GM21737 (cell line): Measurements from ENCODE around the gene ERO1B.

ENCODE experiments used
- ATAC-seq: cut with Tn5 transposase; IDR thresholded peaks from one replicate; pipeline ENCODE4 v1.9.1; 2021; ENCODE audit warnings: mild to moderate bottlenecking, moderate library complexity; ENCODE audit not compliant: unreplicated experiment

Gene ERO1B

DNA sequence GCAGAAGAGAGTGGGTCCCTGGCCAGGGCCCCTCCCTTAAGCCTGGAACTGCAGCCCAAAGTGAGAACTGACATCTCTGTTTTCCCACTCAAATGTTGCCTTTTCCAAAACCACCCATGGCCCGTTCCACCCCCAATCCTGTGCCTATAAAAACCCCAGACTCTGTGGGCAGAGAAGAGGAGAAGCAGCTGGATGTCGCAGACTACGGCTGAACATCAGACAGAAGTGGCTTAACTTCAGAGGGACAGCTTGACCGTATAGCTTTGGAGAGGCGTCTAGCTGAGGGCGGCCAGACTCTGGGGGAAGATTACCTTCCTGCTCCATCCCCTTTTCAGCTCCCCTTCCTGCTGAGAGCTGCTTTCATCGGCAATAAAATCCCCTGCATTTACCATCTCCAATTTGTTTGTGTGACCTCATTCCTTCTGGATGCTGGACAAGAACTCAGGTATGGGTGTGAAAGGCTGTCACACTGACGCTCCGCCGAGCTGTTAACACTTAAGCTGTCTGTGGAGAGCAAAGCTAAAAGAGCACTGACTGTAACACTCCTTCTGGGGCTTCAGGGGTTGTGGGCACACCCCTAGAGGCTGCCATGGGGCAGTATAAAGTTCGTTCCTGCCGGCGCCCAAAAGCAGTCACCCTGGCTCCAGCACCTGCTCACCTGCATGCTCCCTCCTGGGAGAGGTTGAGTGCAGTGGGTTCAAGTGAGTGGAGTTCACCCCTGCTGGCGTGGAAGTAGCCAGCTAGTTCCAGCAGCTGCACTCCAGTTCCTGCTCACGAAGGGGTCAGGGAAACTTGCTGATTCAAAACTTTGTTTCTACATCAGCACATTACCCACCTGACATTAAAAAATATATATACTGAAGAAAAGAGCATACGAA is 19.6 kb upstream of the ERO1B start:
- ATAC-seq = no peak

- no peak for ATAC-seq
These were observed 15.4 kb upstream of the ERO1B start for GRCh38 chr1:236297161-236297560.

GRCh38 chr1:236292425-236292824 is 10.7 kb upstream of the ERO1B start:
- no peak for ATAC-seq

DNA sequence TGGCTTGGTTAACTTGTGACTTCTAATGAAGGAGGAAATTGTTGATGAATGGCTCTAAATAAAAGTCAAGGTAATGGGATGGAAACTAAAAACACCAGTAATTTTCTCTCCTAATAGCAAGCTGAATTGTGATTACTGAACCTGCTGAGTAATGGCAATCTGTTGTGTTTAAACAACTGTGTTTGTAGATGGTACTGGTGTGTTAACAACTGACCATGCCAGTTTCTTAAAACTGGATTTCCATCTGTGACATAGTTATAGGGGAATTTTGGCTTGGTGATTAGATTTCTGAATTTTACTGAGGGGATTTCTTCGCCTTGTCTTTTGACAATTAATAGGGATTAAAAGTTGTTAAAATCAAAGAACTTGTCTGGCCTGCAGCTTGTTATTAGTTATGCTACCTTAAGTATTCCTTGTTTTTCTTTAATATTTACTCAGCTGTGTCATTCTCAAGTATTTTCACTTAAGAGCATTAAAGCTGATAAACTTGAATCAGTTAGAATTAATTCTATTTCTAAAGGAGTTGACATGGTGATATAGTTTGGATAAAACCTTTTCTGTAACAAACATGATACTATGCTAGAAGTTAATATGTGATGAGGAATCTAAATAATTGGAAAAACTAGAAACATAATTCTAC is 7.9 kb upstream of the ERO1B start:
- no peak for ATAC-seq

GRCh38 chr1:236288620-236288976 is 6.8 kb upstream of the ERO1B start:
- no peak for ATAC-seq

- ATAC-seq = no peak
These were observed 6.2 kb upstream of the ERO1B start for GRCh38 chr1:236287757-236288619.

- ATAC-seq = no peak
These were observed 5.6 kb upstream of the ERO1B start for GRCh38 chr1:236287356-236287755.

DNA sequence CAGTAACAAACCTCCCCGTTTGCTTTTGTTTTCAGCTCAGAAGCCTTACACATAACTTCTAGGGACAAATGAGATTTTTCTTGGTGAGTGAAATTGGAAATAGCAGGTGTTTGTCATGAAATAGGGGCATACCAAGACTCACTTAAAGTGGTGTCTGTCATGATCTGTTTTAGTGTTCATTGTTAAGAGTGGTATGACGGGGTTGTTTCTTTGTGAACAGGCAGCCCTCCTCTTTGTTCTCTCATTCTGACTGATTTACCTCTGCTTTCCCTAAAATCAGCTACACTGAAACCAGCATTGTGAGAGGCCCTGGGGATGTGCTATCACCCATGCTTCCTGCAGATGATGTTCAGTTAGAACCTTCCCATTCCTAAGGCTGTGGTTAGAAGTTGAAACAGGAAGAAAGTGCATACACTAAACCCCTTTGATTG is 2.5 kb upstream of the ERO1B start:
- ATAC-seq = peak; percentile 34

DNA sequence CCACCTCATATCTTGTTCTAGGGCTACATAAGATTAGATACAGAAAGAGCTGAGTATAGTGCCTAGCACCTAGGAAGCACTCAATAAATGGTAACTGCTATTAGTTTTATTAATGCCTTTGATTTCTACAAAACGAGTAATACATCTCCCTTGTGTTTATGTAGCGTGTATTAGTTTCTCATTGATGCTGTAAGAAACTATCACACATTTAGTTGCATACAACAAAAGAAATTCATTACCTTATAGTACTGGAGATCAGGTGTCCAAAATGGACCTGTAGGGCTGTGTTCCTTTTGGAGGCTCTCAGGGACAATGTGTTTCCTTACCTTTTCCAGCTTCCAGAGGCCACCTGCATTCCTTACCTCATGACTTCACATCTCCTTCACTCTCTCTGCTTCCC is 961 bp upstream of the ERO1B start:
- no peak for ATAC-seq

DNA sequence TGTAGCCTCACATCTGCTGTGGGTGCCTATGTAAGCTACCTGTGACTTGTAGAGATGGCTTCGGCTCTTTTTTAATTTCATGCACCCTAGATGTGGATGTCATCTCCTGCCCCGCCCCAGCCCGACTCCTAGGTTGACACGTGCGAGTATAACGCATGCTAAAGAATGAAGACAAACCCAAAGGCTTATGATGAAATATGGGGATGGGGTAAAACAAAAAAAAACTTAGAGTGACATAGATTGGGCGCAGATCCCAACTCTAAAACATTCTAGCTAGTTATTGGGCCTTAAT is 613 bp upstream of the ERO1B start:
- ATAC-seq = no peak

- no peak for ATAC-seq
These were observed 532 bp downstream of the ERO1B start for GRCh38 chr1:236281198-236281653.

DNA sequence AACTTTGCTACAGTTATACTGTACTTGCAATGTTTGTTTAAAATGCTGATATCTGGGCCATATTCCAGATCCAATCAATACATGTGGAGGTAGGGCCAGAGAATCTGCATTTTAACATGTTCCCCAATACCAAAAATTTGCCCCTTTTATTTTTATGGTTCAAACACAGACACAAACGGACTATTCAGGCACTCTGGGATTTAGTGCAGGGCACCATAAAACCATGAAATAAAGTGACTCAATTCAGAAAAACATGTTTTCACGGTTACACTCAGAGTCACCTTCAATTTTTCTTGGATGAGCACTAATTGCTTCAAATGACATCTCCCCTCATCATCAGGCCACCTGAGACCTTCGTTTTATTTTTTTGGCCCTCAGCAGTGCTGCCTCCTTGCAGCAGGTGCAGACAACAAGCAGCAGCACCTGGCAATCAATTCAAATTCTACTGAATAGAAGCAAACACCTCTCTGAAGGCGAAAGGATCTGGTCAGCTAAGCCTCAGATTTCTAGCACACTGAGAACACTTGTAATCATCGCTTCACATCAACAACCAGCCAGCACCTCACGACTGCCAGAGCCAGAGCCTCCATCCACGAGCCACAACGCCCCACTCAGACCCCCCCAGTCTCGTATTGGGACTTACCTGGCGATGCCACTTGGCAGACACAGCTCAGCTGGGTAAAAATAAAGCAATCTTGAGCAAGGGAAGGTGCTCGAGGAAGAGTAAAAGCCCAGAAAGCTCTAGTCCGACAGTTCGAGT is 1.1 kb downstream of the ERO1B start:
- no peak for ATAC-seq

GRCh38 chr1:236275586-236275985 is 6.2 kb downstream of the ERO1B start:
- no peak for ATAC-seq

DNA sequence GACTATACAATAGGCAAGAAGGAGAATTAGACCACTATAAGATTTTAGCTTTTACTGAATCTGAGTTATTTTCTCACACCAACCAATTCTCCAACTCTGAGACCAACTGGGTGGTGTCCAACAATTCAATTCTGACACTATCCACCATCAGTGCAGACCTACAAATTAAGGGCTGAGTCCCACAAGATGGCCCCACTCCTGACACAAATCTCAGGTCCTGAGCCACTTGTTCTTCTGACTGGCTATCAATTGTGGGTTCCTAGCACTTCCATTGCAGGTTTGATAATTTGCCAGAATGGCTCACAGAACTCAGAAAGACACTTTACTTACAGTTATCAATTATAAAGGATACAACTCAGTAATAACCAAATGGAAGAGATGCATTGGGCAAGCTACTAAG is 6.7 kb downstream of the ERO1B start:
- ATAC-seq = no peak

DNA sequence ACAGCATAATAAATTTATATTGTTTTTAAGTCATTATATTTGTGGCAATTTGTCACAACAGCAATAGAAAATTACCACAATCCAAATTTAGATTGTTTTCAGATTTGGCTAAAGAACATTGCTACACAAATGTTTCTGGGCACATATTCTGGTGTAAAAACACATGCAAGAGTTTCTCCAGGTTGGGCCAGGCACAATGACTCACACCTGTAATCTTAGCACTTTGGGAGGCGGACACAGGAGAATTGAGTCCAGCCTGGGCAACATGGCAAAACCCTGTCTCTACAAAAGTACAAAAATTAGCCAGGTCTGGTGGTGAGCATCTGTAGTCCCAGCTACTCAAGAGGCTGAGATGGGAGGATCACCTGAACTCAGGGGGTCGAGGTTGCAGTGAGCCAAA is 8.4 kb downstream of the ERO1B start:
- ATAC-seq = no peak

DNA sequence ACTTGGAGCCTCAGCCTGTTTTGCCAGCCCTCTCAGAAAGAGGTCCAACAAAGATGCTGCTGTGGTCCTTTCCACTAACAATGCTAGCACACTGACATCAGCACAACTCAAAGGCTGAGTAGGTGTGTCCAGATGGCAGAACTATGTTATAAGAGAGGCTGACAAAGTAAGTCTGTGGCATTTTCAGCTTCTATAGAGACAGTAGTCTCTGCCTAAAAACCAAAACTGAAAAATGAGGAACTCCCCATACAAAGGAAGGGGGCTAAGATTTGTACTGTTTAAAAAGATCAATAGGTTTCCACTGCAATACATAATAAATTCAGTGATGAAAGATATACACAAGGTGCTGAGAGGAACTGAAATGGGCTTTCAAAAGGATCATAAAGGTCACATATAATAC is 12.3 kb downstream of the ERO1B start:
- no peak for ATAC-seq

DNA sequence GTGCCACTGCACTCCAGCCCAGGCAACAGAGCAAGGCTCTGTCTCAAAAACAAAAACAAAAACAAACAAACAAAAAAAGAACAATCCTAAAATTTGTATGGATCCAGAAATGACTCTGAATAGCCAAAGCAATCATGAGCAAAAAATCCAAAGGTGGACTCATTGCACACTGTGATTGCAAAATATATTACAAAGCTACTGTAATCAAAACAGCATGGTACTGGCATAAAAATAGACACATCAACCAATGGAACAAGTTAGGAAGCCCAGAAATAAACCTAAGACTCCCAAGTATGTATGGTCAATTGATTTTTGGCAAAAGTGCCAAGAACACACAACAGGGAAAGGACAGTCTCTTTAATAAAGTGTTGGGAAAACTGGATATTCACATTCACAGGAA is 19.9 kb downstream of the ERO1B start:
- no peak for ATAC-seq

GRCh38 chr1:236261033-236261432 is 20.7 kb downstream of the ERO1B start:
- no peak for ATAC-seq

GRCh38 chr1:236259043-236259442 is 22.7 kb downstream of the ERO1B start:
- no peak for ATAC-seq

DNA sequence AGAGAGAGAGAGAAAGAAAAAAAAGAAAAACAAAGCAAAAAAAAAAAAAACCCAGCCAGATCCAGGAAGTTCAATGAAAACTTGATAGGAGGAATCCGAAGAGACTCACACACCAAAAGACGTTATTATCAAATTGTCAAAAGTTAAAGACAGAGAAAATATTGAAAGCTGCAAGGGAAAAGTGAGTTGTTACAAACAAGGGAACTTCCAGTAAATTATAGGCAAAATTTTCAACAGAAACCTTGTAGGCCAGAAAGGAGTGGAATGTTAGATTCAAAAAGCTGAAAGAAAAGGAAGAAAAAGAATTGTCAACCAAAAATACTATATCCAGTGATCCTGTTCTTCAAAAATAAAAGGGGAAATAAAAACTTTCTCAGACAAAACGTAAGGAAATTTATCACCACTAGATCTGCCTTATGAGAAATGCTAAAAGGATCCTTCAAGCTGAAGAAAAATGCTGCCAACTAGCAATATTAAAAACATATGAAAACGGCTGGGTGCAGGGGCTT is 23.6 kb downstream of the ERO1B start:
- no peak for ATAC-seq

GRCh38 chr1:236257216-236257615 is 24.5 kb downstream of the ERO1B start:
- no peak for ATAC-seq
